Osteoblast (primary cell): ENCODE data around the gene CHSY3. TPM values are rescaled to one million over a fixed set of nuclear protein-coding genes. Genes with fewer than 3 reads are reported as not detected.

Experiments
- DNase-seq: peaks from one replicate; pipeline ENCODE4 v3.0.0; 2011; ENCODE audit warnings: low spot score, mixed read lengths; ENCODE audit not compliant: insufficient read length; ENCODE audit errors: missing footprints
- H2AFZ ChIP-seq: 2 replicates; pipeline ENCODE4 v1.6.0; 2011; ENCODE audit warnings: mild to moderate bottlenecking, low read length
- H3K27ac ChIP-seq: 2 replicates; pipeline ENCODE4 v1.5.1; 2011; ENCODE audit warnings: mild to moderate bottlenecking, low read depth, low read length, moderate library complexity
- H3K27me3 ChIP-seq: 2 replicates; pipeline ENCODE4 v1.6.0; 2012; ENCODE audit warnings: mild to moderate bottlenecking, control low read depth, inconsistent platforms, low read length, moderate library complexity; ENCODE audit not compliant: insufficient read depth
- H3K36me3 ChIP-seq: 2 replicates; pipeline ENCODE4 v1.5.1; 2011; ENCODE audit warnings: mild to moderate bottlenecking, low read length, control low read depth, moderate library complexity; ENCODE audit not compliant: insufficient read depth
- H3K4me1 ChIP-seq: 2 replicates; pipeline ENCODE4 v1.5.1; 2011; ENCODE audit warnings: mild to moderate bottlenecking, low read length, control low read depth, moderate library complexity; ENCODE audit not compliant: insufficient read depth
- H3K4me2 ChIP-seq: 2 replicates; pipeline ENCODE4 v1.6.0; 2011; ENCODE audit warnings: mild to moderate bottlenecking, low read length; ENCODE audit not compliant: insufficient read depth
- H3K4me3 ChIP-seq: fragments of 200-600 bp; sonication (generic); 3 replicates; pipeline ENCODE4 v1.5.1; 2012; ENCODE audit warnings: mild to moderate bottlenecking, low read length, inconsistent platforms; ENCODE audit not compliant: insufficient read depth
- H3K79me2 ChIP-seq: 2 replicates; pipeline ENCODE4 v1.6.0; 2012; ENCODE audit warnings: mild to moderate bottlenecking, low read length, control low read depth, inconsistent platforms; ENCODE audit not compliant: insufficient read depth
- H3K9me3 ChIP-seq: 2 replicates; pipeline ENCODE4 v1.5.1; 2011; ENCODE audit warnings: low read depth, low read length, control low read depth
- H4K20me1 ChIP-seq: 2 replicates; pipeline ENCODE4 v1.6.0; 2012; ENCODE audit warnings: mild to moderate bottlenecking, low read length, control low read depth; ENCODE audit not compliant: insufficient read depth
- total RNA-seq: library from RNA; depleted of rRNA; stranded (reverse); fragments of >200 nt; gene quantifications from 2 replicates; pipeline ENCODE4 v1.2.3, GENCODE V29; 2012
- TF ChIP-seq, protein P1 (sequence below): IDR thresholded peaks from 2 replicates; pipeline ENCODE4 v1.5.1; 2011; ENCODE audit warnings: mild to moderate bottlenecking, low read depth, low read length, moderate library complexity; ENCODE audit errors: extremely low read depth

The CHSY3 gene
- total RNA-seq, 1 donor, result 12.3 TPM

DNA sequence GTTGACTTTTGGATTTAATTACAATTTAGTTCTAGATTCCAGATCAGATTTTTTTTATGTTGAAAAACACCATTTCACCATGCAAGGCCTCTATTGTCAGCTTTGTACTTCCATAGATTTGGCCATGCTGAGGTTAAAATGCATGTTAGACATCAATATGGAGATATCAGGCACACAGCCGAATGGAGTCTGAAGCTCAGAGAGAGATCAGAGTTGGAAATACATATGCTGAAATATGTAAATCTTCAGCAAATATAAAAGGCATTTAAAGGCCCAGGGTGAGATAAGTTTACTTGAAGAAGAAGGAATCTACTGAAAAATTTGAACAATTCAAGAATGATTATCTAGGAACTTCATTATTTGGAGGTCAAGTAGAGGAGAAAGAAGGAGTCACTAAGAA lies 139.6 kb downstream of the CHSY3 start:
- H3K27me3 ChIP-seq, result no peaks in the 10 kb centered on the region
- no peak for DNase-seq
- H3K4me2 ChIP-seq, result no peak overlapping the region
- H3K79me2 ChIP-seq, result no peaks in the 10 kb centered on the region
- peaks cover 6% of the 10 kb centered on the region for H3K4me1 ChIP-seq
- H3K9me3 ChIP-seq, result no peaks in the 10 kb centered on the region
- H4K20me1 ChIP-seq, result no peaks in the 10 kb centered on the region
- TF ChIP-seq, protein P1, sequence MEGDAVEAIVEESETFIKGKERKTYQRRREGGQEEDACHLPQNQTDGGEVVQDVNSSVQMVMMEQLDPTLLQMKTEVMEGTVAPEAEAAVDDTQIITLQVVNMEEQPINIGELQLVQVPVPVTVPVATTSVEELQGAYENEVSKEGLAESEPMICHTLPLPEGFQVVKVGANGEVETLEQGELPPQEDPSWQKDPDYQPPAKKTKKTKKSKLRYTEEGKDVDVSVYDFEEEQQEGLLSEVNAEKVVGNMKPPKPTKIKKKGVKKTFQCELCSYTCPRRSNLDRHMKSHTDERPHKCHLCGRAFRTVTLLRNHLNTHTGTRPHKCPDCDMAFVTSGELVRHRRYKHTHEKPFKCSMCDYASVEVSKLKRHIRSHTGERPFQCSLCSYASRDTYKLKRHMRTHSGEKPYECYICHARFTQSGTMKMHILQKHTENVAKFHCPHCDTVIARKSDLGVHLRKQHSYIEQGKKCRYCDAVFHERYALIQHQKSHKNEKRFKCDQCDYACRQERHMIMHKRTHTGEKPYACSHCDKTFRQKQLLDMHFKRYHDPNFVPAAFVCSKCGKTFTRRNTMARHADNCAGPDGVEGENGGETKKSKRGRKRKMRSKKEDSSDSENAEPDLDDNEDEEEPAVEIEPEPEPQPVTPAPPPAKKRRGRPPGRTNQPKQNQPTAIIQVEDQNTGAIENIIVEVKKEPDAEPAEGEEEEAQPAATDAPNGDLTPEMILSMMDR, result no peak
- H2AFZ ChIP-seq, result no peak overlapping the region
- H3K4me3 ChIP-seq, result no peak overlapping the region
- no peak overlapping the region for H3K27ac ChIP-seq
- no peaks in the 10 kb centered on the region for H3K36me3 ChIP-seq

DNA sequence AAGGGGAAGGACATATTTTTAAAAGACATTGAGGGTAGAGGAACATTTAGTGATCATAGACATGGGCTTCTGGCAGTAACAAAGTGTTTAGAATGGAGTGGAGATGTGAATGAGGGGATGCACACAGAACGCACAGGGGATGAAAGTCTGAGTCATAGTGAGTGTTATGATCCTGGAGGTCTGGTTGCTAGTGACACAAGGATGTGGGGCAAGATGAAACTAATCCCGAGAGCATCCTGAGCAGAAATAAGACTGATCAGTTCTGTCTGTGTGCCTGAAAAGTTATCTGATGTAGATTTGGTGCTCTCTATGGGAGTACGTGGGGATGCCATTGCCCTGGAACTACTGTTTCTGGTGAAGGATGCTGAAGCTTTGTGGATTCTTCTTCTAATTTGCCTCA lies 141.1 kb downstream of the CHSY3 start:
- DNase-seq, result no peak
- Histone ChIP-seq H2AFZ (no peak overlapping the region), H4K20me1 (no peaks in the 10 kb centered on the region)

DNA sequence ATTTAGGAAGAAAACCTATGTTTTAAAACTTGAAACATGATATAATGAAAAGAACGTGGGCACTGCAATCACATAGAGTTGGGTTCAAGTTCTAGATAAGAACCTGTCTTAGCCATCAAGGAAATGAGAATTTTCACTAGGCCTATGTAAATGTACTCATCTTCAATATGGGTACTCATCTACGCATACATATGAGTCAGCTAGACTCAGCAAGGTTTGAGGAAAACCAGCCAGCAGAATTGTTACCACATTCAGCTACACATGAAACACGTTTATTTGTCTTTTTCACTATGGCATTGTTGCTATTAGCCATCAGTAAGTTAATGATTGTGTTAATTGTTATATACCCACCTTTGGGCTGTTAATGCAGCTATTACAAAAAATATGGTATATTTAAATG lies 146.3 kb downstream of the CHSY3 start:
- Histone ChIP-seq H3K4me2 (no peak overlapping the region), H2AFZ (no peak overlapping the region), H4K20me1 (no peaks in the 10 kb centered on the region), H3K4me1 (peaks cover 2% of the 10 kb centered on the region), H3K79me2 (no peaks in the 10 kb centered on the region), H3K27ac (no peak overlapping the region), H3K9me3 (no peaks in the 10 kb centered on the region), H3K36me3 (no peaks in the 10 kb centered on the region), H3K27me3 (no peaks in the 10 kb centered on the region), H3K4me3 (no peak overlapping the region)
- TF ChIP-seq, protein P1, result no peak
- no peak for DNase-seq

More for the DNA sequence above, 141.1 kb downstream of the CHSY3 start:
- H3K4me2 ChIP-seq, result no peak overlapping the region
- TF ChIP-seq, protein P1, result peak; percentile 7
- H3K79me2 ChIP-seq, result no peaks in the 10 kb centered on the region
- H3K27ac ChIP-seq, result no peak overlapping the region
- peaks cover 6% of the 10 kb centered on the region for H3K4me1 ChIP-seq
- H3K4me3 ChIP-seq, result no peak overlapping the region
- H3K36me3 ChIP-seq, result no peaks in the 10 kb centered on the region
- no peaks in the 10 kb centered on the region for H3K9me3 ChIP-seq
- H3K27me3 ChIP-seq, result no peaks in the 10 kb centered on the region

DNA sequence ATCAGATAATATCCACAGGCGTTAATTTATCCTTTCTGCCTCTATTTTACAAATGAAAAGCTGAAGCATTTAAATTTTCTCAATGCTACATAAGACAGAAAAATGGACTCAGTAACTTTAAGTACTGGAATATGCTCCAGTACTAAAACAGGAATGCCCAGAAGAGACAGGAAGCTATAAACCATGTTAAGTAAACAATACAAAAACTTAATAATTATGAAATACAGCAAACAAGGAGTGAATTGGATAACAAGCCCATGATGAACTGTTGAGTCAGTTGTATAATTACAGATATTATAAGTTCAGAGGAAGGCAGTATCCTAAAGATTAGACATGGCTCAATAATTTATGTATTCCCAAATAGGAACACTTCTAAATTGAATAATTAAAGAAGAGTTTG lies 148.5 kb downstream of the CHSY3 start:
- TF ChIP-seq, protein P1, result no peak
- Histone ChIP-seq H3K4me1 (peaks cover 5% of the 10 kb centered on the region), H4K20me1 (no peaks in the 10 kb centered on the region), H2AFZ (no peak overlapping the region), H3K27ac (no peak overlapping the region), H3K27me3 (no peaks in the 10 kb centered on the region), H3K36me3 (no peaks in the 10 kb centered on the region), H3K79me2 (no peaks in the 10 kb centered on the region), H3K9me3 (no peaks in the 10 kb centered on the region), H3K4me2 (no peak overlapping the region), H3K4me3 (no peak overlapping the region)
- DNase-seq, result no peak
